Measurements from ENCODE around the gene EML4.

The EML4 gene

GRCh38 chr2:42192652-42193566 is 23.8 kb downstream of the EML4 start:
- peak in 1 of 3 donors; percentile 20 for DNase-seq (ENCODE audit: low read depth in 2 of 3, low spot score in 1 of 3)

- DNase-seq (ENCODE audit: low read depth in 2 of 3, low spot score in 1 of 3) = no peak
Measured at GRCh38 chr2:42193722-42194187, 24.6 kb downstream of the EML4 start.

GRCh38 chr2:42194428-42194827 is 25.3 kb downstream of the EML4 start:
- DNase-seq (ENCODE audit: low read depth in 2 of 3, low spot score in 1 of 3) = no peak

GRCh38 chr2:42195559-42195958 is 26.4 kb downstream of the EML4 start:
- DNase-seq (ENCODE audit: low read depth in 2 of 3, low spot score in 1 of 3) = no peak

- DNase-seq (ENCODE audit: low read depth in 2 of 3, low spot score in 1 of 3) = no peak
Measured at GRCh38 chr2:42196070-42196402, 26.9 kb downstream of the EML4 start.

GRCh38 chr2:42196403-42197267 is 27.5 kb downstream of the EML4 start:
- DNase-seq (ENCODE audit: low read depth in 2 of 3, low spot score in 1 of 3) = no peak

- DNase-seq (ENCODE audit: low read depth in 2 of 3, low spot score in 1 of 3) = no peak
Measured at GRCh38 chr2:42197792-42198191, 28.6 kb downstream of the EML4 start.

GRCh38 chr2:42198466-42198865 is 29.3 kb downstream of the EML4 start:
- no peak for DNase-seq (ENCODE audit: low read depth in 2 of 3, low spot score in 1 of 3)

GRCh38 chr2:42199002-42199401 is 29.8 kb downstream of the EML4 start:
- DNase-seq (ENCODE audit: low read depth in 2 of 3, low spot score in 1 of 3) = no peak

GRCh38 chr2:42199626-42200025 is 30.5 kb downstream of the EML4 start:
- no peak for DNase-seq (ENCODE audit: low read depth in 2 of 3, low spot score in 1 of 3)

- DNase-seq (ENCODE audit: low read depth in 2 of 3, low spot score in 1 of 3) = no peak
Measured at GRCh38 chr2:42200926-42201855, 32.0 kb downstream of the EML4 start.

- no peak for DNase-seq (ENCODE audit: low read depth in 2 of 3, low spot score in 1 of 3)
Measured at GRCh38 chr2:42202634-42203008, 33.5 kb downstream of the EML4 start.

- no peak for DNase-seq (ENCODE audit: low read depth in 2 of 3, low spot score in 1 of 3)
Measured at GRCh38 chr2:42203792-42204191, 34.6 kb downstream of the EML4 start.

GRCh38 chr2:42205337-42205736 is 36.2 kb downstream of the EML4 start:
- no peak for DNase-seq (ENCODE audit: low read depth in 2 of 3, low spot score in 1 of 3)

- no peak for DNase-seq (ENCODE audit: low read depth in 2 of 3, low spot score in 1 of 3)
Measured at GRCh38 chr2:42207826-42208225, 38.7 kb downstream of the EML4 start.

- DNase-seq (ENCODE audit: low read depth in 2 of 3, low spot score in 1 of 3) = no peak
Measured at GRCh38 chr2:42210203-42210602, 41.0 kb downstream of the EML4 start.

GRCh38 chr2:42211291-42211690 is 42.1 kb downstream of the EML4 start:
- DNase-seq (ENCODE audit: low read depth in 2 of 3, low spot score in 1 of 3) = no peak

GRCh38 chr2:42214669-42215068 is 45.5 kb downstream of the EML4 start:
- no peak for DNase-seq (ENCODE audit: low read depth in 2 of 3, low spot score in 1 of 3)

- DNase-seq (ENCODE audit: low read depth in 2 of 3, low spot score in 1 of 3) = no peak
Measured at GRCh38 chr2:42216694-42217093, 47.5 kb downstream of the EML4 start.

GRCh38 chr2:42217307-42217706 is 48.2 kb downstream of the EML4 start:
- no peak for DNase-seq (ENCODE audit: low read depth in 2 of 3, low spot score in 1 of 3)

- DNase-seq (ENCODE audit: low read depth in 2 of 3, low spot score in 1 of 3) = no peak
Measured at GRCh38 chr2:42217914-42218313, 48.8 kb downstream of the EML4 start.

All from stimulated activated CD4-positive, alpha-beta T cell treated with anti-CD3 and anti-CD28 coated beads, Interleukin-12 subunit alpha, Interleukin-12 subunit beta, amount 100 ng/mL, for 48 hours (primary cell).